Measurements from ENCODE around the gene KCNK7.

The KCNK7 gene

DNA sequence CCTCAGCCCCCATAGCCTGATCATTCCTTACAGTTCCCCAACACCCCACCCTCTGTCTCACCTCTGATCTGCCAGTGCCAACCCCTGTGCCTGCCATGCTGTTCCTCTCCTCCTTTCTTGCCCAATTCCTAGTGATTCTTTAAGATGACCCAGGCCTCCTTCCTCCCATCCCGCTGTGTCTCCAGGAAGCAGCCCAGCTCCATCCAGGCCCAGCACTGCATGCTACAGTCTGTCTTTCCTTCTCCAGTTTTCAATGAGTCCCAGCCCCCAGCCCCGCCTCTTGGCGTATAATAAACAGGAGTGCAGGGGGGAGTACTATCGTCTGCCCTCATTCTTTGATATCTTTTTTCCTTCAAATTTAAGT, 49.8 kb downstream of the KCNK7 start:
- no peak overlapping the region for H3K4me3 ChIP-seq (ENCODE audit: low read depth, low read length)
- TF ChIP-seq, protein P1, sequence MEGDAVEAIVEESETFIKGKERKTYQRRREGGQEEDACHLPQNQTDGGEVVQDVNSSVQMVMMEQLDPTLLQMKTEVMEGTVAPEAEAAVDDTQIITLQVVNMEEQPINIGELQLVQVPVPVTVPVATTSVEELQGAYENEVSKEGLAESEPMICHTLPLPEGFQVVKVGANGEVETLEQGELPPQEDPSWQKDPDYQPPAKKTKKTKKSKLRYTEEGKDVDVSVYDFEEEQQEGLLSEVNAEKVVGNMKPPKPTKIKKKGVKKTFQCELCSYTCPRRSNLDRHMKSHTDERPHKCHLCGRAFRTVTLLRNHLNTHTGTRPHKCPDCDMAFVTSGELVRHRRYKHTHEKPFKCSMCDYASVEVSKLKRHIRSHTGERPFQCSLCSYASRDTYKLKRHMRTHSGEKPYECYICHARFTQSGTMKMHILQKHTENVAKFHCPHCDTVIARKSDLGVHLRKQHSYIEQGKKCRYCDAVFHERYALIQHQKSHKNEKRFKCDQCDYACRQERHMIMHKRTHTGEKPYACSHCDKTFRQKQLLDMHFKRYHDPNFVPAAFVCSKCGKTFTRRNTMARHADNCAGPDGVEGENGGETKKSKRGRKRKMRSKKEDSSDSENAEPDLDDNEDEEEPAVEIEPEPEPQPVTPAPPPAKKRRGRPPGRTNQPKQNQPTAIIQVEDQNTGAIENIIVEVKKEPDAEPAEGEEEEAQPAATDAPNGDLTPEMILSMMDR (IDR thresholded peaks at IDR 0.05; ENCODE audit: low read depth, low read length): no peak

Measured in WI38 (cell line).